ENCODE results near the gene USP6NL. TPM values are rescaled to one million over a fixed set of nuclear protein-coding genes. Genes with fewer than 3 reads are reported as not detected.

USP6NL gene
- total and polyA plus RNA-seq, 3 donors from 2014 or later: 50.4 to 64.9 (median 56.1) TPM

- intact Hi-C loops (cut with DNase I; ENCODE audit: low total_unique reads): no loop called here
- TF ChIP-seq POLR2A (IDR thresholded peaks at IDR 0.05) (no peak), CTCF (IDR thresholded peaks at IDR 0.05) (no peak)
- H3K27me3 ChIP-seq: no peaks in the 10 kb centered on the region
- H3K36me3 ChIP-seq (ENCODE audit: low read depth, missing control alignments): no peaks in the 10 kb centered on the region
- H3K27ac ChIP-seq: no peak overlapping the region
- no peak overlapping the region for H3K4me3 ChIP-seq
- H3K9me3 ChIP-seq: no peaks in the 10 kb centered on the region
- 91 to 92% methylated on average over 9 of the region's 9 CpGs for WGBS, 2 donors
- no peak for DNase-seq
- H3K4me1 ChIP-seq: no peaks in the 10 kb centered on the region
Measured at GRCh38 chr10:11447586-11447985, 163.9 kb downstream of the USP6NL start.

GRCh38 chr10:11446864-11447263 is 164.6 kb downstream of the USP6NL start:
- intact Hi-C loops (cut with DNase I; ENCODE audit: low total_unique reads): no loop called here
- TF ChIP-seq CTCF (IDR thresholded peaks at IDR 0.05) (no peak), POLR2A (IDR thresholded peaks at IDR 0.05) (no peak)
- WGBS, 2 donors: 93 to 96% methylated on average over 4 of the region's 4 CpGs
- no peaks in the 10 kb centered on the region for H3K36me3 ChIP-seq (ENCODE audit: low read depth, missing control alignments)
- DNase-seq: no peak
- no peak overlapping the region for H3K4me3 ChIP-seq
- H3K9me3 ChIP-seq: no peaks in the 10 kb centered on the region
- no peaks in the 10 kb centered on the region for H3K4me1 ChIP-seq
- no peaks in the 10 kb centered on the region for H3K27me3 ChIP-seq
- H3K27ac ChIP-seq: no peak overlapping the region

- DNase-seq: no peak
- no peaks in the 10 kb centered on the region for H3K9me3 ChIP-seq
- H3K4me3 ChIP-seq: no peak overlapping the region
- H3K27ac ChIP-seq: no peak overlapping the region
- H3K27me3 ChIP-seq: no peaks in the 10 kb centered on the region
- no peaks in the 10 kb centered on the region for H3K4me1 ChIP-seq
- intact Hi-C loops (cut with DNase I; ENCODE audit: low total_unique reads): no loop called here
- no peak for TF ChIP-seq CTCF (IDR thresholded peaks at IDR 0.05)
- TF ChIP-seq POLR2A (IDR thresholded peaks at IDR 0.05): no peak
- 83 to 87% methylated on average over 5 of the region's 5 CpGs for WGBS, 2 donors
- no peaks in the 10 kb centered on the region for H3K36me3 ChIP-seq (ENCODE audit: low read depth, missing control alignments)
Measured at GRCh38 chr10:11446133-11446532, 165.3 kb downstream of the USP6NL start.

GRCh38 chr10:11444531-11445228 is 166.8 kb downstream of the USP6NL start:
- H3K4me3 ChIP-seq: no peak overlapping the region
- no peaks in the 10 kb centered on the region for H3K4me1 ChIP-seq
- 92% methylated on average over 21 to 25 of the region's 27 CpGs for WGBS, 2 donors
- no peaks in the 10 kb centered on the region for H3K36me3 ChIP-seq (ENCODE audit: low read depth, missing control alignments)
- no peaks in the 10 kb centered on the region for H3K27me3 ChIP-seq
- intact Hi-C loops (cut with DNase I; ENCODE audit: low total_unique reads): no loop called here
- no peaks in the 10 kb centered on the region for H3K9me3 ChIP-seq
- DNase-seq: no peak
- no peak overlapping the region for H3K27ac ChIP-seq
- TF ChIP-seq CTCF (IDR thresholded peaks at IDR 0.05) (no peak), POLR2A (IDR thresholded peaks at IDR 0.05) (no peak)

GRCh38 chr10:11444155-11444530 is 167.3 kb downstream of the USP6NL start:
- no peaks in the 10 kb centered on the region for H3K36me3 ChIP-seq (ENCODE audit: low read depth, missing control alignments)
- no peaks in the 10 kb centered on the region for H3K4me1 ChIP-seq
- intact Hi-C loops (cut with DNase I; ENCODE audit: low total_unique reads): no loop called here
- no peaks in the 10 kb centered on the region for H3K9me3 ChIP-seq
- no peaks in the 10 kb centered on the region for H3K27me3 ChIP-seq
- no peak for DNase-seq
- no peak overlapping the region for H3K4me3 ChIP-seq
- TF ChIP-seq POLR2A (IDR thresholded peaks at IDR 0.05): no peak
- TF ChIP-seq CTCF (IDR thresholded peaks at IDR 0.05): no peak
- WGBS, 2 donors: 89 to 92% methylated on average over 9 to 11 of the region's 11 CpGs
- H3K27ac ChIP-seq: no peak overlapping the region

Data from testis (tissue), 3 donors.